Kidney glomerular epithelial cell (primary cell): ENCODE results near the gene BARX2.
"Not testable (repeated sequence)": the region's sequence is repeated elsewhere in the genome, so short reads cannot be mapped to it uniquely, and the experiment has no call there.

ENCODE experiments used
- DNase-seq: peaks from one replicate; lab custom pipeline; 2025; lab: John Stamatoyannopoulos, UW

BARX2 gene, protein sequence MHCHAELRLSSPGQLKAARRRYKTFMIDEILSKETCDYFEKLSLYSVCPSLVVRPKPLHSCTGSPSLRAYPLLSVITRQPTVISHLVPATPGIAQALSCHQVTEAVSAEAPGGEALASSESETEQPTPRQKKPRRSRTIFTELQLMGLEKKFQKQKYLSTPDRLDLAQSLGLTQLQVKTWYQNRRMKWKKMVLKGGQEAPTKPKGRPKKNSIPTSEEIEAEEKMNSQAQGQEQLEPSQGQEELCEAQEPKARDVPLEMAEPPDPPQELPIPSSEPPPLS

DNA sequence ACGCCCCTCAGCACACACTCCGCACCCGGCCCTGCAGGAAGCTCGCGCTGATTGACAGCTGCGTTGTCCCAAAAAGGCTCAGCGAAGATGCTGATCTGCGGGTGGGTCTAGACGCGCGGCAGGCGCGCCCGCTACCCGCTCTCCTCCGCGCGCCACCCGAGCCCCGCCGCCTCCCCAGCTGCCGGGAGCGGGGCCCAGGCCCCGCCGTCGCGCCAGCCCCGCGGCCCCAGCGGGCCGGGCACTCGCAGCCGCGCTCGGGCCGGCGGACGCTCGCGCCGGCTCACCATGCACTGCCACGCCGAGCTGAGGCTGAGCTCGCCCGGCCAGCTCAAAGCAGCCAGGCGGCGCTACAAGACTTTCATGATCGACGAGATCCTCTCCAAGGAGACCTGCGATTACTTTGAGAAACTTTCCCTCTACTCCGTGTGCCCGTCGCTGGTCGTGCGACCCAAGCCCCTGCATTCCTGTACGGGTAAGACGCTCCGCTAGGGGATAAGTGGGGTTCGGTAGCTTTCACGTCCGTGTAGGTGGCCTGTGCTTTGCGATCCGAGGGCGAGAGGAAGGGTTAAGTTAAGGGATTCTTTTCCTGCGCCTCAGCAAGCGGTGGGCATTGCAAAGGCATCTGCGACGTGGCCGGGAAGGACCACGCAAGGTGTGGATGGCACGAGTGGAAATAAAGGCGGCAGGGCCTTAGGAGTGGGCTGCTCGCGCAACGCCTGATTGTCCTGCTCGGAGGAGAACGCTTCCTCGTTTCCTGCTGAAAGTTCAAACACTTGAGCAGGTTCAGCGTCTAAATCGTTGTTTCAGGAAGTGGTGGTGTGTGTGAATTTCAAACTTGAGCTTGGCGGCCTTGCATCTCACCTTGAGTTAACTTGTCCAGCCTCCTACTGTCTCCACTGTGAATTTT lies at the start of gene BARX2:
Gene BARX2 (plus strand): TSS at position 98 of the 907 bp plus-strand sequence. CDS start 188 bp downstream, at position 286.
- peak; percentile 14 for DNase-seq

- DNase-seq, result no peak
Measured at GRCh38 chr11:129326921-129327320, 48.7 kb upstream of the BARX2 start.

- not testable (repeated sequence) for DNase-seq
Measured at GRCh38 chr11:129327708-129328107, 47.9 kb upstream of the BARX2 start.

DNA sequence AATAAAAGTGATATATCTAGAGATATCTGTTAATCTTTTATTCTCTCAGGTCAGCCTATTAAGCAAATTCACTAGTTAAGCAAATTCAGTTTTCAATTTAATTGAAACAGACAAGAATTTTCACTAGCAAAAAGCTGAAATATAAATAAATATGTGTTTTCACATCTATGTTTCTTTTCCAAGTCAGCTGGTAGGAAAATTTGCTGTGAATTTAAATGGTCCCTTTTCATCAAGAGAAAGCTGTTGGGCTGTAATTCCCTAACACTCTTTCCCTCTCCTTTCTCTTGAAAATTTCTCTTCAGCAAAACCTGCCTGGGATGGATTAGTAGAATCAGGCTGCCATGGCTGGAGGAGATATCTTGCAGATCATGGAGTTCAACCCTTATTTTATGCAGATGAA lies 46.9 kb upstream of the BARX2 start:
- no peak for DNase-seq

GRCh38 chr11:129331217-129331616 lies 44.4 kb upstream of the BARX2 start:
- no peak for DNase-seq

- peak; percentile 22 for DNase-seq
Measured at GRCh38 chr11:129331871-129332274, 43.8 kb upstream of the BARX2 start.

DNA sequence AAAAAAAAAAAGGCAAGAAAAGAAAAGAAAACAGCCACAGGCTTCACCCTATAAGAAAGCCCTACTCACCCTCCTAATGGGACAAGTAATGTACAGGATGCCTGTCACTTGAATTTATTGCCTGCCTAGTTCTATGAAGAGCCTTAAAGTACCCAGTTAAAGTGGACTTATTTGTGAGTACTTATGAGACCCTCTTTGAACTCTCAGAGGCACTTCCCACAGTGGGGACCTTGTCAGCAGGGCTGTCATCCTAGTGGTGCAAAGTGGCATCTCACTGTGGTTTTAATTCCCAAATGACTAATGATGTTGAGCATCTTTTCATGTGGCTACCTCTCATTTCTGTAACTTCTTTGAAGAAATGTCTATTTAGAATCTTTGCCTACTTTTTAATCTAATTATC lies 41.8 kb upstream of the BARX2 start:
- DNase-seq, result no peak

DNA sequence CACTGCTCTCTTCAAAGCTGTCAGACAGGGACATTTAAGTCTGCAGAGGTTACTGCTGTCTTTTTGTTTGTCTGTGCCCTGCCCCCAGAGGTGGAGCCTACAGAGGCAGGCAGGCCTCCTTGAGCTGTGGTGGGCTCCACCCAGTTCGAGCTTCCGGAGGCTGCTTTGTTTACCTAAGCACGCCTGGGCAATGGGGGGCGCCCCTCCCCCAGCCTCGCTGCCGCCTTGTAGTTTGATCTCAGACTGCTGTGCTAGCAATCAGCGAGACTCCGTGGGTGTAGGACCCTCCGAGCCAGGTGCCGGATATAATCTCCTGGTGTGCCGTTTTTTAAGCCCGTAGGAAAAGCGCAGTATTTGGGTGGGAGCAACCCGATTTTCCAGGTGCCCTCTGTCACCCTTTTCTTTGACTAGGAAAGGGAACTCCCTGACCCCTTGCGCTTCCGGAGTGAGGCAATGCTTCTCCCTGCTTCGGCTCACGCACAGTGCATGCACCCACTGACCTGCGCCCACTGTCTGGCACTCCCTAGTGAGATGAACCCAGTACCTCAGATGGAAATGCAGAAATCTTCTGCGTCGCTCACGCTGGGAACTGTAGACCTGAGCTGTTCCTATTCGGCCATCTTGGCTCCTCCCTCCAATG lies 31.2 kb upstream of the BARX2 start:
- not testable (repeated sequence) for DNase-seq

- DNase-seq, result no peak
Measured at GRCh38 chr11:129346916-129347315, 28.7 kb upstream of the BARX2 start.

DNA sequence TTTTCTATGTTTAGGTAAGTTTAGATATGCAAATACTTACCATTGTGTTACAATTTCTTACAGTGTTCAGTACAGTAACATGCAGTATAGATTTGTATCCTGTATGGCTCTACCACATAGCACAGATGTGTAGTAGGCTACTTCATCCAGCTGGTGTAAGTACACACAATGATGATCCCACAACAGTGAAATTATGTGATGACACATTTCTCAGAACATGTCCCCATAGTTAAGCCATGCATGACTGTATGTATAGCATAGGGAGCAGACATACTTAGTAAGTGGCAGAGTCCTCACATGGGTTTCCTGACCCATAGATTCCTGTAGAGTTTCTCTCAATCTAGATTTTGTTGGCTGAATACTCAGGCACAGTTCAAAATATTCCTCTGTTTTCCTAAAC lies 26.8 kb upstream of the BARX2 start:
- no peak for DNase-seq

DNA sequence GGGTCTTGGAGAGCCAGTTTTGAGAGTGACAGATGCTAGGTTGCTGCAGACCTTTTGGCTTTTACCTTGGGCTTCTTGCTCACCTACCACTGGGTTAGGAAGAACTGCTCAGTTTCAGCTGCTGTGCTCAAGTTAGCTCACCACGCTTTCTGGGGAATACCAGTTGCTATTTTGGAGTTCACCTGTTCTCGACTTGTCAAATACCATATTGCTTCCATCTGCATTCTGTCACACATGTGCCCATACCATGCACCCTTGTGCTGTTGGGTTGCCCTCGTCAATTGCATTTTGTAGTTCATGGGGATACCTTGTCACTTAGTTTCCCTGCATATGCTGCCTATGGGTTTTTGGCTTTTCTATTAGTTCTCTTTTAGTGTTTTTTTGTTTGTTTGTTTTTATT lies 23.0 kb upstream of the BARX2 start:
- no peak for DNase-seq

DNA sequence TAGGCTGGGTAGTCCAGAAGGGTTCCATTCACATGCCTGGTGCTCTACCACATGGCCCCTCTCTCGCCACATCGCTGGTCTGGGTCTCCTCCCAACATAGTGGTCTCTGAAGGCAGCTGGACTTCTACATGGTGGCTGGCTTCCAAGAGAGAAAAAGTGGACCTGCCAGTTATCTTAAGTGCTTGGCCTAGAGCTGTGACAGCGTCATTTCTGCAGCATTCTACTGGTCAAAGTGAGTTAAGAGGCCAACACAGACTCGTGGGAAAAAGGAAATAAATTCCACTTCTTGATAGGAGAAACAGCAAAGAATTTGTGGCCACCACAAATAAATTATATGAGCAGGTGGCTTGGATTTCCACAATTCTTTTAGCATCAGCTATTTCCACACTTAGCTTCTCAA lies 21.0 kb upstream of the BARX2 start:
- no peak for DNase-seq

GRCh38 chr11:129359748-129360147 lies 15.9 kb upstream of the BARX2 start:
- DNase-seq, result no peak

DNA sequence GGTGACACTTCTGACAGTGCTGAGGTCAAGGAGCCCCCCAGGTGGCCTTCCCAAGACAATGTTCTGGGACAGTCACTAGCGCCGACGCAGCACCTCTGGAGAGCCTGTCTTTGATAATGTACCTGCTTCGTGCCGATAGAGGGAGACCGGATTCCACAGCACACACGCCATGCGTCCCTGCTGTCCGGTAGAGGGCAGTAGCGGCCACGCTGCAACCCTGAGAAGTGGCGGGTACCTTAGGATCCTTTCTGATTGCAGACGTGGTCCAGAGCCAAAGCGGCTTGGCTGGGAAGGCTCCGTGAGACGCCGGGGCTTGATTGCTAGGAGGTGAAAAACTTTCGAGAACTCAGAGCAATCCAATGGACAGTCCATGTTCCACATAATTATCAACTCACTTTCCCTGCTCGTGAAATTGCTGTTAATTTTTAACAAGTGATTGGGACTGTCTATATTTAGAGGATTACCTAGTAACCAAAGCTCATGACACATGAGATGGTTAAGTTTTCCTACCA lies 11.4 kb upstream of the BARX2 start:
- DNase-seq, result peak; percentile 88

DNA sequence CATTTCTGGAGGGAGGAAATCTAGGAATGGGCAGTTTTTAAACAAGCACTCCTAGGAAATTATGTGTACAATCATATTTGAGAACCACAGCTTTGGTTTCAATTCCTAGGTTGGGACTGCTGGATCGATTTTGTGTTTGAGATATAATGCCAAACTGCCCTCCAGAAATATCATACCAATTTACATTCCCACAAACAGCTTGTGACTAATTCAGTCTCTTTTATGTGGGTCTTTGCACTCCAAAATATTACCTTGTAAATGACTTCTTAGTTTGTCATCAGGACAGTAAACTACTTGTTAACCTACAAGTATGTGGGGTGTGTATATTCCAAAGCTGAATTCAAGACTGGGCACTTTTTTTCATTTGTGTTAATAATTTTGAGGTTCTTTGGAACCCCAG lies 9.8 kb upstream of the BARX2 start:
- no peak for DNase-seq

DNA sequence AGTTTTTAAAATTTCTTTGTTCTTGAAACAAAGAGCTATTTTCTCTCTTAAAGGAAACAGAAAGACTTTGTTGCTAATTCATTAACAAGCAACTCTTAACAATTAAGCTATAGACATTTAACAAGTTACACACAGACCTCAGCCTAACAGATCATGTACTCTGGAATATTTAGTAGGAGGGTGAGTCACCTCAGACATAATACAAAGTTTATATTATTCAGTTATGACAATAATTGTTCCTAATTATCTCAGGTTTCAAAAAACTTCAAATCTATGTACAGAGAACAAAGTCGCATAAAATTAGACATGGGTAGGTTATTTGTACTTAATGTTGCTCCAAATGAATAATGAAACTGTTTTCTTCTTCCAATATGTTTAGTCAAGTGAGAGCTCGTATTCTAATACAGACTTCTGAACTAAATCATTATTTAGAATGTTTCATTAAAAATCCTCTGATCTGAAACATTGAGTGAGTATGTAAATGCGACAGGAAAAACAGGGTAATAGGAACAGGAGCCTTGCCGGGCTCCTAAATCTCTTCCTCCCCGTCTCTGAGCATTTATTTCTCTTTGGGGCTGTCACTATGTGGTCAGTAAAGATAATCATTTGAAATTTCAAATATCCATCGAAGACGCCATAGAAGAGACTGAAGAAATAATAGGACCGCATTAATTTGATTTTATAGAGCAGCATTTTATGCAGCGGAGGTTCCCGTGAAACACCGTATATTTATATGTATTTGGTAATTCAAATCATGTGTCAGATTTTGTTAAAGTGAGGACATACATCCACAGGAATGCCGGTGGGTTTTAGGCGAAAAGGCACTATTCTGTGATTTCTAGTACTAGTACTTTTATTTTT lies 8.7 kb upstream of the BARX2 start:
- no peak for DNase-seq

GRCh38 chr11:129368889-129369672 lies 6.6 kb upstream of the BARX2 start:
- no peak for DNase-seq

DNA sequence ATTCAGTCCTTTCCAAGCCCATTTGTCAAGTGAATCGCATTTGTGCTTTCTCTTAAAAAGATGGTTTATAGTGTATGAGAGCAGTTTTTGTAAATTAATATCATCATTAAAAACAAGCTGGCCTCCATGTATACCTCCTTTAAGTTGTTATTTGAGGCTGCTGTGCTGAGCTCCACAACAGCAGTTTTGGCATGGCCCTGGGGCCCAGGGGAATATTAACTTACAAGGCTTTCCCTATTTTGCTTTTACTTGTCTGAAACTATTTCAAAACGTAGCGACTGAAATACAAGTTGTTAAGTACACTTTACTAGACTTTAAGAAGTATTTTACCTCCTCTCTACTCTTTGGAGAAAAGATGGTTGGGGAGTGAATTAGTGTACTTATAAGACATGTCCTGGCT lies 4.9 kb upstream of the BARX2 start:
- no peak for DNase-seq

GRCh38 chr11:129372609-129373488 lies 2.8 kb upstream of the BARX2 start:
- no peak for DNase-seq

DNA sequence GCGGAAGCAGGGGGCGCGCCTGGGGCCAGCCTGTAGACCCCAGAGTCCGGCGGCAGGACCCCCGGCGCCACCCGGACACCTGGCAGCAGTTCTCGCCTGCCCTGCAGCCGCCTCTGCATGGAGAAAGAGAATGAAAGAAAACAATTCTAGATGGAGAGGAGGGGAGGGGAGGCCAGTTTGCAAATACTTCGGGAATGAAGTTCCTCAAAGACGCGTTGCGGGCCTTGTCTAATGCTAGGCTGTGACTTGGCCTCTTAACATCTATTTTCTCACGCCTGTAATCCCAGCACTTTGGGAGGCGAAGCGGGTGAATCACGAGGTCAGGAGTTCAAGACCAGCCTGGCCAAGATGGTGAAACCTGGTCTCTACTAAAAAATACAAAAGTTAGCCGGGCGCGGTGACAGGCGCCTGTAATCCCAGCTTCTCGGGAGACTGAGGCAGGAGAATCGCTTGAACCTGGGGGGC lies 2.1 kb upstream of the BARX2 start:
- no peak for DNase-seq
